GM12892 (cell line): ENCODE measurements around the gene CLDN6.

ENCODE experiments used
- POLR2A ChIP-seq: IDR thresholded peaks from 2 replicates; pipeline ENCODE4 v1.6.1; 2011; ENCODE audit warnings: low read depth, low read length, control low read depth
- TAF1 ChIP-seq: IDR thresholded peaks from 2 replicates; pipeline ENCODE4 v1.6.1; 2011; ENCODE audit warnings: low read depth, mild to moderate bottlenecking, control low read depth, low read length, borderline replicate concordance

GRCh38 chr16:3060339-3061127, 42.5 kb upstream of the CLDN6 start:
- TF ChIP-seq POLR2A (no peak), TAF1 (no peak)
